DMS153 treated with DMSO at 0.1 percent for 48 hours (cell line): ENCODE measurements around the gene UTS2B.
"Not testable (repeated sequence)": the region's sequence is repeated elsewhere in the genome, so short reads cannot be mapped to it uniquely, and the experiment has no call there.

Source experiments
- DNase-seq: peaks from one replicate; lab custom pipeline; 2025; ENCODE audit not compliant: unreplicated experiment; lab: John Stamatoyannopoulos, UW

The UTS2B gene

GRCh38 chr3:191246034-191246433 is 84.3 kb downstream of the UTS2B start:
- not testable (repeated sequence) for DNase-seq

GRCh38 chr3:191244242-191244867 is 86.0 kb downstream of the UTS2B start:
- DNase-seq: peak; percentile 15

- DNase-seq: no peak
Measured at GRCh38 chr3:191240486-191240885, 89.8 kb downstream of the UTS2B start.

- no peak for DNase-seq
Measured at GRCh38 chr3:191239407-191240031, 90.8 kb downstream of the UTS2B start.

GRCh38 chr3:191238321-191238817 is 92.0 kb downstream of the UTS2B start:
- DNase-seq: peak; percentile 11

GRCh38 chr3:191237047-191237882 is 93.1 kb downstream of the UTS2B start:
- DNase-seq: no peak

GRCh38 chr3:191236646-191237045 is 93.7 kb downstream of the UTS2B start:
- DNase-seq: no peak

- no peak for DNase-seq
Measured at GRCh38 chr3:191235331-191236314, 94.7 kb downstream of the UTS2B start.

- no peak for DNase-seq
Measured at GRCh38 chr3:191234216-191234615, 96.1 kb downstream of the UTS2B start.

- no peak for DNase-seq
Measured at GRCh38 chr3:191227541-191227940, 102.8 kb downstream of the UTS2B start.

- DNase-seq: no peak
Measured at GRCh38 chr3:191221638-191222037, 108.7 kb downstream of the UTS2B start.

GRCh38 chr3:191220908-191221307 is 109.4 kb downstream of the UTS2B start:
- DNase-seq: no peak

GRCh38 chr3:191217301-191217700 is 113.0 kb downstream of the UTS2B start:
- no peak for DNase-seq
